ENCODE results near the gene PRDM2.
A peak's percentile ranks its signal among the peaks of the same experiment; 100 is the strongest.

PRDM2 gene

GRCh38 chr1:13805431-13805830 lies 105.4 kb downstream of the PRDM2 start:
- no peak for DNase-seq (ENCODE audit: low spot score)
- no peaks in the 10 kb centered on the region for H3K9me3 Mint-ChIP-seq
- no peaks in the 10 kb centered on the region for H3K36me3 Mint-ChIP-seq (ENCODE audit: low read depth)
- no peak overlapping the region for H3K27ac Mint-ChIP-seq
- H3K4me1 Mint-ChIP-seq (ENCODE audit: low read depth) = peaks cover 4% of the 10 kb centered on the region
- H3K27me3 Mint-ChIP-seq (ENCODE audit: low read depth) = no peaks in the 10 kb centered on the region
- no peak overlapping the region for H3K4me3 Mint-ChIP-seq

GRCh38 chr1:13806108-13806507 lies 106.1 kb downstream of the PRDM2 start:
- DNase-seq (ENCODE audit: low spot score) = no peak
- no peaks in the 10 kb centered on the region for H3K27me3 Mint-ChIP-seq (ENCODE audit: low read depth)
- H3K9me3 Mint-ChIP-seq = no peaks in the 10 kb centered on the region
- H3K4me1 Mint-ChIP-seq (ENCODE audit: low read depth) = peaks cover 4% of the 10 kb centered on the region
- H3K36me3 Mint-ChIP-seq (ENCODE audit: low read depth) = no peaks in the 10 kb centered on the region
- no peak overlapping the region for H3K4me3 Mint-ChIP-seq
- H3K27ac Mint-ChIP-seq = no peak overlapping the region

GRCh38 chr1:13807209-13807608 lies 107.2 kb downstream of the PRDM2 start:
- Mint-ChIP-seq H3K4me3 (no peak overlapping the region), H3K27ac (no peak overlapping the region), H3K27me3 (ENCODE audit: low read depth) (no peaks in the 10 kb centered on the region), H3K4me1 (ENCODE audit: low read depth) (peaks cover 4% of the 10 kb centered on the region), H3K36me3 (ENCODE audit: low read depth) (no peaks in the 10 kb centered on the region), H3K9me3 (no peaks in the 10 kb centered on the region)
- DNase-seq (ENCODE audit: low spot score) = no peak

- no peaks in the 10 kb centered on the region for H3K27me3 Mint-ChIP-seq (ENCODE audit: low read depth)
- H3K4me3 Mint-ChIP-seq = no peak overlapping the region
- no peaks in the 10 kb centered on the region for H3K9me3 Mint-ChIP-seq
- peaks cover 4% of the 10 kb centered on the region for H3K4me1 Mint-ChIP-seq (ENCODE audit: low read depth)
- no peaks in the 10 kb centered on the region for H3K36me3 Mint-ChIP-seq (ENCODE audit: low read depth)
- no peak for DNase-seq (ENCODE audit: low spot score)
- H3K27ac Mint-ChIP-seq = no peak overlapping the region
These were observed 108.7 kb downstream of the PRDM2 start for GRCh38 chr1:13808729-13809131.

- no peaks in the 10 kb centered on the region for H3K27me3 Mint-ChIP-seq (ENCODE audit: low read depth)
- DNase-seq (ENCODE audit: low spot score) = peak; percentile 15
- H3K9me3 Mint-ChIP-seq = no peaks in the 10 kb centered on the region
- no peak overlapping the region for H3K4me3 Mint-ChIP-seq
- H3K27ac Mint-ChIP-seq = no peak overlapping the region
- peaks cover 4% of the 10 kb centered on the region for H3K4me1 Mint-ChIP-seq (ENCODE audit: low read depth)
- H3K36me3 Mint-ChIP-seq (ENCODE audit: low read depth) = no peaks in the 10 kb centered on the region
These were observed 109.6 kb downstream of the PRDM2 start for GRCh38 chr1:13809461-13810159.

GRCh38 chr1:13812456-13813397 lies 112.7 kb downstream of the PRDM2 start:
- Mint-ChIP-seq H3K27me3 (ENCODE audit: low read depth) (no peaks in the 10 kb centered on the region), H3K4me1 (ENCODE audit: low read depth) (peaks cover 2% of the 10 kb centered on the region), H3K4me3 (no peak overlapping the region), H3K27ac (no peak overlapping the region), H3K36me3 (ENCODE audit: low read depth) (no peaks in the 10 kb centered on the region), H3K9me3 (no peaks in the 10 kb centered on the region)
- no peak for DNase-seq (ENCODE audit: low spot score)

GRCh38 chr1:13813398-13814012 lies 113.5 kb downstream of the PRDM2 start:
- Mint-ChIP-seq H3K27ac (no peak overlapping the region), H3K4me1 (ENCODE audit: low read depth) (peaks cover 2% of the 10 kb centered on the region), H3K27me3 (ENCODE audit: low read depth) (no peaks in the 10 kb centered on the region), H3K4me3 (no peak overlapping the region), H3K36me3 (ENCODE audit: low read depth) (no peaks in the 10 kb centered on the region), H3K9me3 (no peaks in the 10 kb centered on the region)
- peak; percentile 26 for DNase-seq (ENCODE audit: low spot score)

GRCh38 chr1:13814131-13814530 lies 114.1 kb downstream of the PRDM2 start:
- Mint-ChIP-seq H3K4me1 (ENCODE audit: low read depth) (peaks cover 2% of the 10 kb centered on the region), H3K9me3 (no peaks in the 10 kb centered on the region), H3K27me3 (ENCODE audit: low read depth) (no peaks in the 10 kb centered on the region)

GRCh38 chr1:13816016-13816760 lies 116.2 kb downstream of the PRDM2 start:
- no peak overlapping the region for H3K4me3 Mint-ChIP-seq
- no peaks in the 10 kb centered on the region for H3K9me3 Mint-ChIP-seq
- no peak overlapping the region for H3K27ac Mint-ChIP-seq
- H3K27me3 Mint-ChIP-seq (ENCODE audit: low read depth) = no peaks in the 10 kb centered on the region
- no peak for DNase-seq (ENCODE audit: low spot score)
- no peaks in the 10 kb centered on the region for H3K36me3 Mint-ChIP-seq (ENCODE audit: low read depth)
- H3K4me1 Mint-ChIP-seq (ENCODE audit: low read depth) = no peaks in the 10 kb centered on the region

More at GRCh38 chr1:13814131-13814530, 114.1 kb downstream of the PRDM2 start:
- no peak for DNase-seq (ENCODE audit: low spot score)
- H3K27ac Mint-ChIP-seq = no peak overlapping the region
- H3K36me3 Mint-ChIP-seq (ENCODE audit: low read depth) = no peaks in the 10 kb centered on the region
- H3K4me3 Mint-ChIP-seq = no peak overlapping the region

- H3K27me3 Mint-ChIP-seq (ENCODE audit: low read depth) = no peaks in the 10 kb centered on the region
- H3K4me1 Mint-ChIP-seq (ENCODE audit: low read depth) = no peaks in the 10 kb centered on the region
- H3K27ac Mint-ChIP-seq = no peak overlapping the region
- no peaks in the 10 kb centered on the region for H3K9me3 Mint-ChIP-seq
- no peak for DNase-seq (ENCODE audit: low spot score)
- H3K4me3 Mint-ChIP-seq = no peak overlapping the region
- peaks cover 2% of the 10 kb centered on the region for H3K36me3 Mint-ChIP-seq (ENCODE audit: low read depth)
These were observed 117.9 kb downstream of the PRDM2 start for GRCh38 chr1:13817906-13818305.

- Mint-ChIP-seq H3K27ac (no peak overlapping the region), H3K36me3 (ENCODE audit: low read depth) (peaks cover 2% of the 10 kb centered on the region), H3K27me3 (ENCODE audit: low read depth) (no peaks in the 10 kb centered on the region), H3K4me3 (no peak overlapping the region), H3K9me3 (no peaks in the 10 kb centered on the region), H3K4me1 (ENCODE audit: low read depth) (no peaks in the 10 kb centered on the region)
- DNase-seq (ENCODE audit: low spot score) = no peak
These were observed 118.9 kb downstream of the PRDM2 start for GRCh38 chr1:13818926-13819325.

GRCh38 chr1:13819642-13820041 lies 119.7 kb downstream of the PRDM2 start:
- H3K4me3 Mint-ChIP-seq = no peak overlapping the region
- H3K27me3 Mint-ChIP-seq (ENCODE audit: low read depth) = no peaks in the 10 kb centered on the region
- no peaks in the 10 kb centered on the region for H3K9me3 Mint-ChIP-seq
- H3K27ac Mint-ChIP-seq = no peak overlapping the region
- H3K4me1 Mint-ChIP-seq (ENCODE audit: low read depth) = no peaks in the 10 kb centered on the region
- DNase-seq (ENCODE audit: low spot score) = no peak
- H3K36me3 Mint-ChIP-seq (ENCODE audit: low read depth) = peaks cover 2% of the 10 kb centered on the region

- H3K4me3 Mint-ChIP-seq = no peak overlapping the region
- no peaks in the 10 kb centered on the region for H3K27me3 Mint-ChIP-seq (ENCODE audit: low read depth)
- no peaks in the 10 kb centered on the region for H3K4me1 Mint-ChIP-seq (ENCODE audit: low read depth)
- no peak for DNase-seq (ENCODE audit: low spot score)
- H3K27ac Mint-ChIP-seq = no peak overlapping the region
- no peaks in the 10 kb centered on the region for H3K9me3 Mint-ChIP-seq
- H3K36me3 Mint-ChIP-seq (ENCODE audit: low read depth) = peaks cover 2% of the 10 kb centered on the region
These were observed 120.1 kb downstream of the PRDM2 start for GRCh38 chr1:13820055-13820454.
